HG03378 (cell line): ENCODE measurements around the gene PLET1.

Experiments
- ATAC-seq: cut with Tn5 transposase; IDR thresholded peaks from one replicate; pipeline ENCODE4 v1.9.1; 2021; ENCODE audit warnings: mild to moderate bottlenecking, moderate library complexity; ENCODE audit not compliant: unreplicated experiment

PLET1 gene

DNA sequence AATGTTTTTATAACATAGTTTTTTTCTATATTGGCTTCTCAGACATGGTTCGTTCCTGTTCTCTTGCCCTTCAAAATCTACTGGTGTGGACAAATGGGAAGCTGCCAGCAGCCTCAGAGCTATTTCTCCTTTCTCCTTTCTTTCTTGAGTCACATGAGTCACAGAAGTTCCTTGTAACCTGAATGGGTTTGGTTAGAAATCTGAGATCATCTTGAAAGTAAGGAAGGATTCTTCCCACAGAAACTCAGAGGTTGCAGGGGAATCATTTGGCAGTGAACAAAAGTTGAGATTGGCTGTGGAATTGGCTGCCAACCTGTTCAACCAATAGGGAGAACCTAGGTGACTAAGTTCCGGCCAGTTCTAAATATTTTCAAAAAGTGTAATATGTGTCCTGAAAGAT, 12.5 kb downstream of the PLET1 start:
- no peak for ATAC-seq

DNA sequence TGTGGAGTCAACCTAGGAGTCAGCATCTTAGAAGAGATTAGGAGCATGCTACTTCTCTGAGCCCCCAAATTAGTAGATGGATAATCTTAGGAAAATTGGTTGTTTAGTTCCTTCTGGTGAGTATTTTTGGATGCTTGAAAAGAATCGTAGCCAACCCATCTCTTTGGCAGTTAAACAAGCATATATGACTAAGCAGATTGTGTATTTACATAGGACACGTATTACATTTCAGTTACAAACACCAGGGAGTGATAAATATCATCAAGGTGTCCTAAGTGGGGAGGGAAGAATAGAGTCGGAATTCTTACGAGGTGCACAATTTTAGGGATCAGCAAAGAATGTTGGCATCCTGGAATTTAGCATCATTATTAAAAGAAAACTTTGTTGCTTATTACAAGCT, 13.5 kb downstream of the PLET1 start:
- ATAC-seq = no peak

DNA sequence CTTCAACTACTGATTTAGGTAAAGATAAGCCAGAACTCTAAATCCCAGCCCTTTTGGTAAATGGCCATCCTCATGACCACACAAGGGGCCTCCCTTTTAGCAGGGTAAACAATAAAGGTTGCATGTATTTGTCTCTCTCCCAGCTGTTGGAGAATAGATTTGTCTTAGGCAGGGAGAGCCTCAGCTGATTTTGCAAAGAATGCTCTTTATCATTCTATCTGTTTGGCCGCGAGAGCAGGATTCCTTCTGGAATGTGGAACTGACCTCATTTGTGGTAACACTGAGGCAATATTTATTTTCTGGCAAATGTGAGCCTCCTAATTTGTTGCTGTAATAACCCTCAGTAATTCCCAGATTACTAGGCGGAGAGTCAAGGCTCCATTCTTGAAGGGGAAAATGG, 19.2 kb downstream of the PLET1 start:
- no peak for ATAC-seq

DNA sequence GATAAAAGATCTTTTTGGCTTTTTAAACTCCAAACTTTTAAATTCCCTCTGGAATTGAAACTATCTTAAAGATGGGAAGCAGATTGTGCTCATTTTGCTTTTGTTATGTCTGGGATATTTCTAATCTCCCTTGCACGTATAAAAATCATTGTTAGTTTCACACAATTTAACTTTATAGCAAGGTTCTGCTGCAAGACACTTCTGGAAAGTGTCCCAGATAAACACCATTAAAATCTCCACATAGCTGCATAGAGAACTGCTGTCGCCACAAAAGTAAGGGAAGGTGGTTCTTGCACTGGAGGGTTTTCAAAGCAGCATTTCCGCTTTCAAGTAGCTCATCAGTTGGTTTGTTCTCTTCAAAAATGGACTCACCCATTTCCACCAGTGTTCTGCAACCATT, 22.6 kb downstream of the PLET1 start:
- no peak for ATAC-seq

DNA sequence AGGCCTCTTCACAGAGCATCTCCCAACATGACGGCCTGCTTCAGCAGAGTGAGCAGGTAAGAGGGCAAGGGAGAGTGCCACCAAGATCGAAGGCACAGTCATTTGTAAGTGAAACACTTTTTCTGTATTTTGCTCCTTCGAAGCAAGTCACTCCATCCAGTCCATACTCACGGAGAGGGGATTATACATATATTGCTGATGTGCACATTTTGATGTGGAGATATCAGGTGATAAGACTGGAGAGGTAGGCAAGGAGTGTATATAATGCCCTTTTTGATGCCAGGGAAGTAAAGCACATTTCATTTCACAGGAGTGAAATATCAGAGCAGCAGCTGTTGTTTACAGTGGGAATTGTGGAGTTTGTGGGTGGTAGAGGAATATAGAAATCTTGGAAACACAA, 23.2 kb downstream of the PLET1 start:
- ATAC-seq = no peak

DNA sequence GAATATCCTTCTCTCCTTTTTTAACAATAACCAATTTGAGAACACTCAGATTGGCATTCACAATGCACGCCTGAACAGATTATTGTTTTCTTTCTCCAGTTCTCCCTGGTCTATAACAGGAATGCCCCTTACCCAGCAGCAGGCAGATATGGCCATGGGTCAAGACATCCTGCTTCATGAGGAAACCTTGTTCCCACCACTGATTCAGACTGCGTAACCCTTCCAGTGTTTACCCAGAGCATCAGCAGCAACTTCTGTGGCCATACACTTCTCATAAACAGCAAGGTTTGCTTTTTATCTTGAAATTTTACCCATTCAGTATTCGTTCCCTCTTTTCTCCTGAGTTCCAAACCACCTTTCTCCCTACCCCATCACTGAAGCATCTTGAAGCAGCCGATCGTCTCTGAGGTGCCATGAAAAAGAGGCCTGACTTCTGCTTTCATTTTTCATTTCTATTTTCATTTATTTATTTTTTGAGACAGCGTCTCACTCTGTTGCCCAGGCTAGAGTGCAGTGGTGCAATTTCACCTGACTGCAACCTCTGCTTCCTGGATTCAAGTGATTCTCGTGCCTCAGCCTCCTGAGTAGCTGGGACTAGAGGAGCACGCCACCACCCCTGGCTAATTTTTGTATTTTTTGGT, 24.8 kb downstream of the PLET1 start:
- ATAC-seq = no peak

DNA sequence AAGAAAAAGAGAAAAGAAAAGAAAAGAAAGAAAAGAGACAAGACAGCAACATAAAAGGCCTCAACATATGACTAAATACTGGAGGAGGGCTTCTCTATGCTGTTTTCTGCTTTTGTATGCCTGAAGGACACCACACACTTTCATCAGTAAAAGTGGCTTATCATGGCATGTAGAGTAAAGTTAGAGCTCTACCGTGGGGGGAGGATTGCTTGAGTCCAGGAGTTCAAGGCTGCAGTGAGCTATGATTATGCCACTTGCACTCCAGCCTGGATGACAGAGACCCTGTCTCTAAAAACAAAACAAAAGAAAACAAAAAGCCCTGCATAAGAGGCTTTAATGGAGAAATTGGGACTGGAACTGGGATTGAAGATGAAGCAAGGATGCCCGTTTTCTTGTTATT, 28.7 kb downstream of the PLET1 start:
- ATAC-seq = no peak

DNA sequence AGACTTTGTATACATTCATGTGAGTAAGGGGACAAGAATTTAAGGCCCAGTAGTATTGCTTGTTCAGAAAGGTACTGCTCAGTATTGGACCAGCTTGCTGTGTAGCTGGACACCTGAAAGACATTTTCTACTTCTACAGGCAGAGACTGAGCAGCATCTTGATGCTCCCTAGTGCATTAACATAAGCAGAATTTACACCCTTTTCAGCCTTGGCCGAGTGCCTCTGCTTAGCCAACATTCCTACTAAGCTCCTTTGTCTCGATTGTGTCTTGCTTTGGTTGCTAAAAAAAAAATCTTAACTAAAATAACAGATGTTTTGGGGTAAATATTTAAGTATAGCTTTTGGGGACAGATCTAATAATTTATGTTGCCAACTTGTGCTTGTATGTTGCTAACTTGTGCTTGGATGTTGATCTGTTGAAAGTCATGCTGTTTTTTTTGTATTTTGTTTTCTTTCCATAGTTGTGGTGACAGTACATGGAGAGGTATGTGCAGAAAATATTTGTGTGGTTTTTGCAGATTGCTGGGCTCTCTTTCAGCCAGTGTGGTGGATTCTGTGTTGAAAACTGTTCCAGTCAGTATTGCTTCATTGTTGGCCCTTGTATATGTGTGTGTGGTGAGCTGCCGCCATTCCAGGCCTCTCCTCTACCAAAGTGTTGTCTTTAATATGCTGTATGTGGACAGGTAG, 30.8 kb downstream of the PLET1 start:
- ATAC-seq = no peak

DNA sequence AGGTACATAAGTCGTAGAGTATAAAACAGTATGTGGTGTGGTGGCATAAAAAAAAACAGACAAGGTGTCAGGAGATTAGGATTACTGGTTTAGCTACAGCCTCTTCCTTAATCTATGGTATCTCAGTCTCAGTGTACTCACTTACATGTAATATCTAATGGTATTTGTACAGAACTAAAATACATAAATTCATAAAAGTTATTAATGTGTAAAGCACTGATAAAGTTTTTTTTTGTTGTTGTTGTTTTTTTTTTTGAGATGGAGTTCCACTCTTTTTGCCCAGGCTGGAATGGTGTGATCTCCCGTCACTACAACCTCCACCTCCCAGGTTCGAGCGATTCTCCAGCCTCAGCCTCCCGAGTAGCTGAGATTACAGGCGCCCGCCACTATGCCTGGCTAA, 31.5 kb downstream of the PLET1 start:
- no peak for ATAC-seq

DNA sequence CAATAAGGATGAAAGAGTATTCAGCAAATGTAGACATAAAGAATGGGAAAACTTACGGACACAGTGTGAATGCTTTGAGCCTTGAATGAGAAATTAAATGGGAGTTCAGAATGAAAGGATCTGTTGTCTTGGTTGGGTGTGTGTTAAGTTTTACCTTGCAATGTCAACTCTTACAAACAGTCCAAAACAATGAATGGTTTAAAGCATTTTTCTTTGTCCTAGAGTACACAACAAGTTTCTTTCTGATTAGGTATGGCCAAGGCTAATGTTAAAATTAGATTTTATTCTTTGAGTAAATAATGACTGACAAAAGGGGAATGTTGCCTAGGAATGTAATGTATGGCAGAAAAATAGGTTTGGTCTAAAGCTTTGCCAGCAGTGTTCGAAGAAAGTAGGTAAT, 32.0 kb downstream of the PLET1 start:
- ATAC-seq = no peak

DNA sequence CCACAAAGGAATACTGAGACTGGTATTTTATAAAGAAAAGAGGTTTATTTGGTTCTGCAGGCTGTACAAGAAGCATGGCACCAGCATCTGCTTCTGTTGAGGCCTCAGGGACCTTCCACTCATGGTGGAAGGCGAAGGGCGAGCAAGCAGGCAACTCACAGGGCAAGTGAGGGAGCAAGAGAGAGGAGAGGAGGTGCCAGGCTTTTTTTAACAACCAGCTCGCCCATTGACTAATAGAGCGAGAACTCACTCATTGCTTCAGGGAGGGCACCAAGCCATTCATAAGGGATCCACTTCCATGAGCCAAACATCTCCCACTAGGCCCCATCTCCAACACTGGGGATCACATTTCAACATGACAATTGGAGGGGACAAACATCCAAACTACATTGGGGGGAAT, 33.2 kb downstream of the PLET1 start:
- ATAC-seq = no peak

DNA sequence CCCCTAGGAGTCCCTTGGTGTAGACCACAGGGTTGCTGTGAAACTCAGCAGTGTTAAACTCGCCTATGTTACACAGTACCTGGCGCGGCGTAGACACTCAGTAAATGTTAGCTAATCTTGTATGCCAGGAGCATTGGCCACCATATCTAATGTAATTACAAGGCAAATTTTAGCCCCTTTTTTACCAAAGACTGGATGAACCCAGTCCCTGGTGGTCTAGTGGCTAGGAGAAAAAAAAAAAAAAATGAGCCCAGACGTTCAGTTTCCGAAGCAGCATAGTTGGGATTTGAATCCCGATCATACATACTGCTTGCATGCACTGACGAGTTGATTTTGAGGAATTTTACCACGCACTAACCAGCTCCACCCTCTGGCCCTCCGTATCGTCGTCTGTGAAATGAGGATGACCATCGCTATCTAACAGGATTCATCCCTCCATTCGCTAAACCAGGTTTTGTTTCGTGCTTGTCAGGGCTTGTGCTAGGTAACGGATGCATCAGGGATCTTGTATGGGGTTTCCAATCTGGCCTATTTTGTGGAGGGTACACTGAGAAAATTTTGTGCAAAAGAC, 33.7 kb downstream of the PLET1 start:
- ATAC-seq = peak; percentile 39

DNA sequence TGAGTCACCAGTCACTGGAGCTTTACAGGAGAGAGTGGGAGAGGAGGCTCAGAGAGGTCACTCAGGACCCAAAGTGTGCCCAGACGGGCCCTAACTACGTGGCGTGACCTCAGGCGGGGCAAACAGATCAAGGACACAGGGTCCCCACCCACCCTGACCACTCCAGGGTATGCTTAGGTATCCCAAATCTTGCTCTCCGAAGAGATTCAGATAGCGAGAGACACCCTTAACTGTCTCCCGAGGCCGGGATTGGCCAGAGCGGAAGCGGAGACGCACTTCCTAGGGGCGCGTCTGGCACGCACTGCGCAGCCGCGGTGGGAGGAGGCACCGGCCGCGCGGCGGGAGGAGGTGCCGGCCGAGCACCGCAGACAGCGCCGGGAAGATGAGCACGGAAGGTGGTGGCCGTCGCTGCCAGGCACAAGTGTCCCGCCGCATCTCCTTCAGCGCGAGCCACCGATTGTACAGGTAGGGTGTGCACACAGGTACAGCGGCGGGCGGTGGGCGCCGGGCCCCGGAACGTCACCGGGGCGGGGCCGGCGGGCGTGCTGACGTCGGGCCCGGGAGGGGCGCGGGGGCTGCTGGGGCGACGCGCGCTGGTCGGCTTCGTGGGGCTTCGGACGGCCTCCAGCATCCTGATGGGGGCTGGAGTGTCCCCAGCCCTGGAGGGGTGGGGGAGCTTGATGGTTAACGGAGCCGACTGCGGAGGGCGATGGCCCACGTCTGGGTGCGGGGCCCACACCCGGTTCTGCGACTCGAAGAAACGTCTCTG, 34.4 kb downstream of the PLET1 start, which contains the start of gene PTS:
Gene PTS (plus strand): TSS at position 367 of the 769 bp plus-strand sequence. CDS start 16 bp downstream, at position 383.
- ATAC-seq = peak; percentile 94

DNA sequence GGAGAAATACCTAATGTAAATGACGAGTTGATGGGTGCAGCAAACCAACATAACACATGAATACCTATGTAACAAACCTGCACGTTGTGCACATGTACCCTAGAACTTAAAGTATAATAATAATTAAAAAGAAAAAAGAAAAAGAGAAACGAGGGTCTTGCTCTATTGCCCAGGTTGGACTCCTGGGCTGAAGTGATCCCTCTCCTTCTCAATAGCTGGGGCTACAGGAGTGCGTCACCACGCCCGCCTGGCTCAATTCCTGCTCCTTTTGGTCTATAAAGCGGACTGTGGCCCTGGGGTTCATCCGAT, 35.0 kb downstream of the PLET1 start:
- ATAC-seq = no peak

DNA sequence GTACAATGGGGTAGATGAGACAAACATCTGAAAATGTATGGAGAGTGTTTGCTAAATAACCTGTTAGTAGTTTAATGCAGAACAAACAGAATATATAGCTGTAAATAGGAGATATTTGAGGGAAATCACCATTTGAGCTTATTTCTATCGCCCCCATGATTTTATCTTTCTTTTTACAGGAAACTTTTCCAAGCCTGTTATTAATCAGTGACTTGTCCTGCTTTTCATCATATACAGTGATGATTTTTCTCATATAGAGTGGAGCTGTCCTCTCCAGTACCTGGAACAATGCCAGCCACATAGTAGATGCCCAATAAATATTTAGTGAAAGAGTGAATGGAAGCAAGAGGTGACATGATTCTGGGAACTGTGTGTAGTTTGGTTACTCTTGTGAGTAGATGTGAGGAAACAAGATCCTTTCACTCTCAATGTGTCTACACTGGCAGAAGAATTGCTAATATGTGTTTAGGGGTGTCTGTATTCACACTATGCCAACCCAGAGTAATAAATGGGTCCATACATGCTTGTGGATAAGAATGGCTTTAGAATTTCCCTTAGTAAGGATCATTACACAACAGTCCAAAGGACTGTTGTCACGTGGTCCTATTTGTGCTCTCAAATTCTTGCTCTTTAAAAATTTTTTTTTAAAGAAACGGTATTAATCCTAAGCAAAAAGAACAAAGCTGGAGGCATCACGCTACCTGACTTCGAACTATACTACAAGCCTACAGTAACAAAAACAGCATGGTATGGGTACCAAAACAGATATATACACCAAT, 36.7 kb downstream of the PLET1 start:
- no peak for ATAC-seq

DNA sequence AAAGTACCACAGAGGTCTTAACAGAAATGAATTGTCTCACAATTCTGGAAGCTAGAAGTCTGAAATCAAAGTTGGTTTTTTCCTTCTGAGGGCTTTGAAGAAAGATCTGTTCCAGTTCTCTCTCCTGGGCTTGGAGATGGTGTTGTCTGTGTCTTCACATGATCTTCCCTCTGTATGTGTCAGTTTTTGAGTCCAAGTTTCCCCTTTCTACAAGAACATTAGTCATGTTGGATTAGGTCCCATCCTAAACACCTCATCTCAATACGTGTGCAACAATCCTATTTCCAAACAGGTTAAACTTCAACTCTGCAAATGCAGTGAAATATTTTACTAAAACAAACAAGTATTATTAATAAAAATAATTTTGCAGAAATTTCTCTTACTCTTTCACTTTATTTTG, 37.5 kb downstream of the PLET1 start:
- ATAC-seq = no peak

DNA sequence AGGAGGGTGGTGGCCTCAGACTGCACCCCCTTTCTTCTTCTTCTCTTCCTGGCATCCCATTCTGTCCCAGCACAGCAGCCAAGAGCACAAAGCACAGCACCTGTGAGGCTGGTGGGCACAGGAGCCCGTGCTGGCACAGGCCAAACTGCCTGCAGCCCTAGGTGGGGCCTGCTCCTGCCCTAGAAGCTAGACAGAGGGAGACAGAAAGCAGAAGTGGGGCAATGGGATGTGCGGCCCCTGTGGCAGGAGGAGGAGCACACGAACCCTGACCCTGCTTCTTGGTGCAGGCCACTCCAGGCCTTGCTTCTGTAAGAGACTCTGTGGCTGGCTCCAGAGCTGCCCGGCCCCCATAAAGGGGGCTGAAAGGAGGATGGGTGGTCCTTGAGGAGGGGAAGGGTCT, 38.4 kb downstream of the PLET1 start:
- ATAC-seq = no peak

DNA sequence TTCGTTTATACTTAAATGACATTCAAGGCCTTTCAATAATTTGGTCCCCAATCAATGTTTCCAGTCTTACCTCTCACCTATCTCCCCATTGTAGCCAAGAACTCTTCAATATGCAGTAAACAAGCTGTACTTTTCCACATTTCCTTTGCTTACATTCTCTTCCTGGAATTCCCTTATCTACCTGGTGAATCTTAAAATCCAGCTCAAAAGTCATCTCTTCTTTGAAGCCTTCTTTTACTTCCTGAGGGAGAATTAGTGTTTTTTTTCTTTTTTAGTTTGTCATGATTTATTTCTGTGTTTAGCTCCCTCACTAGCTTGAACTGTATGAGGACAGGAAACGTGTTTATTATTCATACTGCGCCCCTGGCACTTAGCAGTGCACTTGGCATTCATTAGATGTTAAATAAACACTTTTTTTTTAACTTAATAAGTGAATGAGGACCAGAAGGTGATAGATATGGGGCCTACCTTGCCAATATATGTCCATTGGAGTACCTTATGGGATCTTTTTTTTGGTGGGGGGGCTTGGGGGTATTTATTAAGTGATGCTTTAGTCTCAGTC, 39.3 kb downstream of the PLET1 start:
- no peak for ATAC-seq

DNA sequence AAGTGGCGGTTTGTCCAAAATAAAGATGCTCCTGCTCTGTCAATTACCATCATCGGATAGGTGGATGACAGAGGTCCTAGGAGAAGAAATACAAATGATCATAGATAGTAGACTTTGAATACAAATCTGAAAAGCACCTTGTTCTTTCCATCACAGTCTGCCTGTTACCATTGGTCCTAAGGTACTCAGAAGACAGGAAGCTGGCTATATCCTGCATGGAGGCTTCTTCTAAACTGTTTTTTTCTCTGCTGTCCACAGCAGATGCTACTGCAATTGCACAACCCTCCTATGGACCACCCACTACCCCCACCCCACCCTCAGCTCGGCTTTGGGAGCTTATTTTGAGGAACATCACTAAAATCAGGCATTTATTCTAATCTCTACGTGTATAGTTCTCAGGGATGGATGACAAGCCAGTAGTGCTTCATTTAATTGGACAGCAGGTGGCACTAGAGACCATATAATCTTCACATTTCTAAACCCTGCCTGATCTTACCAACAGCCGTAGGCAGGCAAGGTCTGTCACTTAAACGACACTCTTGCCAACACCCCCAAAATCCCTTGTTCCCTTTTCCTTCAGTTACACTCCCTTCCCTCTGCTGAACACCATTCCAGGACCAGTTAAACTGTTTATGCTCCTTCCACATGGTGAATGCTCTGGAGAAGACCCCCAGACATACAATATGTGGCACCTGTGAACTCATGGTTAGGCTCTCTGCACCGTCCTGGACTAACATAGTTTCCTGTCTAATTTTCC, 41.0 kb downstream of the PLET1 start:
- ATAC-seq = peak; percentile 92

DNA sequence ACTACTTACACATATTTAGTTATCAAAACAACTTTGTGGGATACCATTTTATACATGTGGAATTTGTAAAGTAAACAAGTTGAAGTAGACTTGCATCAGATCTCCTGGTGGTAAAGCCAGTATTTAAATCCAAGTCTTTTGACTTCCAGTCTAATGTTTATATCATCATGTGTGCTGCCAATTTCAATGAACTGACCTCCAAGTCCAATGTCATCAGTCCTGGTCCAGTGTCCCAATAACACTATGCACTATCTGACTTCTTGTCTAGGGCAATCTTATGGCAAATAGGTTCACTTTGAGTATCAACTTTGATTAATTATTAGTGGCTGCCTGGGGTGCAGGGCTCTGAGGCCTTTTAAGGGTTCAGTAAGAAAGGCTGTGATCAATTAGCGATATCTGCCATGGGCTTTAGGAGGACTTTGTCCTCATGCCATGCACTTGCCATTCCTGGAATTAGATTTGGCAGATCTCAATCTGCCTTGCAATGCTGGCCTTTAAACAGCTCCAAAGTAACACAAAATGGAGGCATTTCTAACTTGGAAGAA, 44.0 kb downstream of the PLET1 start:
- no peak for ATAC-seq
